ENCODE results near the gene LSR. TPM values are rescaled to one million over a fixed set of nuclear protein-coding genes. Genes with fewer than 3 reads are reported as not detected.

Gene LSR
- total RNA-seq, 1 experiment from 2014 or later: 172 TPM

- Mint-ChIP-seq H3K27ac (ENCODE audit: unreplicated experiment) (no peak within 1 kb of the TSS), H3K36me3 (ENCODE audit: insufficient read depth, unreplicated experiment) (no peaks in the 10 kb centered on the region), H3K4me3 (ENCODE audit: unreplicated experiment) (no peak within 1 kb of the TSS), H3K4me1 (ENCODE audit: low read depth, unreplicated experiment) (peaks cover 8% of the 10 kb centered on the region), H3K27me3 (ENCODE audit: insufficient read depth, unreplicated experiment) (no peaks in the 10 kb centered on the region), H3K9me3 (ENCODE audit: unreplicated experiment) (no peaks in the 10 kb centered on the region)
- no peaks in the 10 kb centered on the region; the same call in 1 of the 2 replicates for H3K27me3 ChIP-seq (replicated peaks; ENCODE audit: control insufficient read depth, insufficient read depth, low read length)
- DNase-seq: peak in 1 of 2 experiments; percentile 13
- CTCF ChIA-PET: interaction anchor here (0.6 kb wide), 1 partner anchor 576 kb away, joined by 3 read pairs; no protein-coding TSS in a partner anchor
- H3K36me3 ChIP-seq (ENCODE audit: control insufficient read depth, insufficient read depth, low read length): no peaks in the 10 kb centered on the region
- BruUV-seq (replicated peaks): no TSS peak
- POLR2A ChIA-PET: no interaction called here
- 0 out of 2 replicates have a peak, but pooled peaks cover 3% of the 10 kb centered on the region for H3K4me1 ChIP-seq
- H3K4me3 ChIP-seq (ENCODE audit: low read depth, low read length): no peak within 1 kb of the TSS
- intact Hi-C loops (cut with micrococcal nuclease; ENCODE audit: unreplicated experiment): no loop called here
- H3K9me3 ChIP-seq: no peaks in the 10 kb centered on the region
- no peak for TF ChIP-seq CTCF (IDR thresholded peaks at IDR 0.05; ENCODE audit: insufficient read depth in 1 of 2, low read depth in 1 of 2, low read length in 1 of 2, severe bottlenecking in 1 of 2, unreplicated experiment in 1 of 2)
Measured at GRCh38 chr19:35228177-35228930, 20.4 kb upstream of the LSR start, which contains the start of gene FAM187B. TSS of gene FAM187B (minus strand) at chr19:35228739. CDS start at chr19:35228680, 59 bp downstream.

- H3K9me3 Mint-ChIP-seq (ENCODE audit: unreplicated experiment): no peaks in the 10 kb centered on the region
- H3K27me3 Mint-ChIP-seq (ENCODE audit: insufficient read depth, unreplicated experiment): no peaks in the 10 kb centered on the region
- Histone ChIP-seq H3K4me1 (0 out of 2 replicates have a peak, but pooled peaks cover 3% of the 10 kb centered on the region), H3K4me3 (ENCODE audit: low read depth, low read length) (no peak overlapping the region), H3K27me3 (replicated peaks; ENCODE audit: control insufficient read depth, insufficient read depth, low read length) (no peaks in the 10 kb centered on the region; the same call in 1 of the 2 replicates), H3K36me3 (ENCODE audit: control insufficient read depth, insufficient read depth, low read length) (no peaks in the 10 kb centered on the region), H3K9me3 (peaks cover 1% of the 10 kb centered on the region)
- intact Hi-C loops (cut with micrococcal nuclease; ENCODE audit: unreplicated experiment): no loop called here
- H3K4me1 Mint-ChIP-seq (ENCODE audit: low read depth, unreplicated experiment): peaks cover 8% of the 10 kb centered on the region
- H3K27ac Mint-ChIP-seq (ENCODE audit: unreplicated experiment): no peak overlapping the region
- TF ChIP-seq CTCF (IDR thresholded peaks at IDR 0.05; ENCODE audit: insufficient read depth in 1 of 2, low read depth in 1 of 2, low read length in 1 of 2, severe bottlenecking in 1 of 2, unreplicated experiment in 1 of 2): no peak
- no peaks in the 10 kb centered on the region for H3K36me3 Mint-ChIP-seq (ENCODE audit: insufficient read depth, unreplicated experiment)
- no peak overlapping the region for H3K4me3 Mint-ChIP-seq (ENCODE audit: unreplicated experiment)
- ChIA-PET POLR2A (no interaction called here), CTCF (no interaction called here)
- BruUV-seq (replicated peaks): no TSS peak
- peak in 1 of 2 experiments; percentile 18 for DNase-seq
Measured at GRCh38 chr19:35229601-35230000, 19.2 kb upstream of the LSR start.

GRCh38 chr19:35231956-35232645 is 16.7 kb upstream of the LSR start:
- Histone ChIP-seq H3K36me3 (ENCODE audit: control insufficient read depth, insufficient read depth, low read length) (no peaks in the 10 kb centered on the region), H3K27me3 (replicated peaks; ENCODE audit: control insufficient read depth, insufficient read depth, low read length) (no peaks in the 10 kb centered on the region), H3K4me1 (0 out of 2 replicates have a peak, but pooled peaks cover 3% of the 10 kb centered on the region), H3K4me3 (ENCODE audit: low read depth, low read length) (no peak overlapping the region), H3K9me3 (peaks cover 5% of the 10 kb centered on the region)
- intact Hi-C loops (cut with micrococcal nuclease; ENCODE audit: unreplicated experiment): no loop called here
- ChIA-PET POLR2A (interaction anchor here (0.5 kb wide), 1 partner anchor 232 kb away, joined by 3 read pairs; the partner anchor contains the start of gene GRAMD1A), CTCF (no interaction called here)
- BruUV-seq (replicated peaks): no TSS peak
- Mint-ChIP-seq H3K27me3 (ENCODE audit: insufficient read depth, unreplicated experiment) (no peaks in the 10 kb centered on the region), H3K4me1 (ENCODE audit: low read depth, unreplicated experiment) (peaks cover 8% of the 10 kb centered on the region), H3K9me3 (ENCODE audit: unreplicated experiment) (no peaks in the 10 kb centered on the region), H3K27ac (ENCODE audit: unreplicated experiment) (no peak overlapping the region), H3K4me3 (ENCODE audit: unreplicated experiment) (no peak overlapping the region), H3K36me3 (ENCODE audit: insufficient read depth, unreplicated experiment) (no peaks in the 10 kb centered on the region)
- TF ChIP-seq CTCF (IDR thresholded peaks at IDR 0.05; ENCODE audit: insufficient read depth in 1 of 2, low read depth in 1 of 2, low read length in 1 of 2, severe bottlenecking in 1 of 2, unreplicated experiment in 1 of 2): no peak
- DNase-seq: no peak
